ENCODE data around the gene TRIM41. TPM values are rescaled to one million over a fixed set of nuclear protein-coding genes. Genes with fewer than 3 reads are reported as not detected.
"Not testable (repeated sequence)": the region's sequence is repeated elsewhere in the genome, so short reads cannot be mapped to it uniquely, and the experiment has no call there.

The TRIM41 gene
- total RNA-seq, 1 experiment from 2014 or later, result 28.7 TPM

DNA sequence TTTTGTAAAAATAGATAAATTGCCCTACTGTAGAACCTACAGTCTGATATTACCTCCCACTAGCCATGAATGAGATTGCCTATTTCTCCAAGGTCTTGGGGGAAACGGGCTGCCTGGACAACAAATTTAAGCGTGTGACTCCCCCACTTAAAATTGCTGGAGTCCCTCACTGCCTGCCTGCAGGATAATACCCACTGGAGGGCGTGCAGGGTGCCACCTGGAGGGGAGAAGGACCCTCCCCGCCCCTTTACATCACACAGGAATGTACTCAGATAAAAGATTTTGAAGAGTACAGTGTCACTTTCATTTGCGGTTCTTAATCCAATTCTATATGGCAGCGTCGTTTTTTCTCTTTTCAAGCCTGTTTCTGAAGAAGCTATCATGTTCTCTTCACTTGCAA, 11.9 kb upstream of the TRIM41 start:
- no peak overlapping the region for H3K27ac Mint-ChIP-seq (ENCODE audit: unreplicated experiment)
- Histone ChIP-seq H3K9me3 (no peaks in the 10 kb centered on the region), H3K4me1 (0 out of 2 replicates have a peak, but pooled peaks cover 3% of the 10 kb centered on the region), H3K36me3 (ENCODE audit: control insufficient read depth, insufficient read depth, low read length) (no peaks in the 10 kb centered on the region), H3K4me3 (ENCODE audit: low read depth, low read length) (no peak overlapping the region), H3K27me3 (replicated peaks; ENCODE audit: control insufficient read depth, insufficient read depth, low read length) (no peaks in the 10 kb centered on the region)
- TF ChIP-seq, protein P1, sequence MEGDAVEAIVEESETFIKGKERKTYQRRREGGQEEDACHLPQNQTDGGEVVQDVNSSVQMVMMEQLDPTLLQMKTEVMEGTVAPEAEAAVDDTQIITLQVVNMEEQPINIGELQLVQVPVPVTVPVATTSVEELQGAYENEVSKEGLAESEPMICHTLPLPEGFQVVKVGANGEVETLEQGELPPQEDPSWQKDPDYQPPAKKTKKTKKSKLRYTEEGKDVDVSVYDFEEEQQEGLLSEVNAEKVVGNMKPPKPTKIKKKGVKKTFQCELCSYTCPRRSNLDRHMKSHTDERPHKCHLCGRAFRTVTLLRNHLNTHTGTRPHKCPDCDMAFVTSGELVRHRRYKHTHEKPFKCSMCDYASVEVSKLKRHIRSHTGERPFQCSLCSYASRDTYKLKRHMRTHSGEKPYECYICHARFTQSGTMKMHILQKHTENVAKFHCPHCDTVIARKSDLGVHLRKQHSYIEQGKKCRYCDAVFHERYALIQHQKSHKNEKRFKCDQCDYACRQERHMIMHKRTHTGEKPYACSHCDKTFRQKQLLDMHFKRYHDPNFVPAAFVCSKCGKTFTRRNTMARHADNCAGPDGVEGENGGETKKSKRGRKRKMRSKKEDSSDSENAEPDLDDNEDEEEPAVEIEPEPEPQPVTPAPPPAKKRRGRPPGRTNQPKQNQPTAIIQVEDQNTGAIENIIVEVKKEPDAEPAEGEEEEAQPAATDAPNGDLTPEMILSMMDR (IDR thresholded peaks at IDR 0.05; ENCODE audit: insufficient read depth in 1 of 2, low read depth in 1 of 2, low read length in 1 of 2, severe bottlenecking in 1 of 2, unreplicated experiment in 1 of 2), result peak in 1 of 2 experiments; percentile 34
- intact Hi-C loops (cut with micrococcal nuclease; ENCODE audit: unreplicated experiment), result no loop called here
- H3K36me3 Mint-ChIP-seq (ENCODE audit: insufficient read depth, unreplicated experiment), result peaks cover 26% of the 10 kb centered on the region
- peaks cover 15% of the 10 kb centered on the region for H3K27me3 Mint-ChIP-seq (ENCODE audit: insufficient read depth, unreplicated experiment)
- CTCF ChIA-PET, result interaction anchor here (0.7 kb wide), 1 partner anchor 12 kb away, joined by 3 read pairs; the partner anchor contains the start of gene TRIM41
- POLR2A ChIA-PET, result interaction anchor here (0.6 kb wide), 1 partner anchor 28 kb away, joined by 5 read pairs; no protein-coding TSS in a partner anchor
- no peak overlapping the region for H3K4me3 Mint-ChIP-seq (ENCODE audit: unreplicated experiment)
- peaks cover 21% of the 10 kb centered on the region for H3K4me1 Mint-ChIP-seq (ENCODE audit: low read depth, unreplicated experiment)
- H3K9me3 Mint-ChIP-seq (ENCODE audit: unreplicated experiment), result no peaks in the 10 kb centered on the region
- no TSS peak for BruUV-seq (replicated peaks)
- DNase-seq, result peak in 1 of 2 experiments; percentile 49

DNA sequence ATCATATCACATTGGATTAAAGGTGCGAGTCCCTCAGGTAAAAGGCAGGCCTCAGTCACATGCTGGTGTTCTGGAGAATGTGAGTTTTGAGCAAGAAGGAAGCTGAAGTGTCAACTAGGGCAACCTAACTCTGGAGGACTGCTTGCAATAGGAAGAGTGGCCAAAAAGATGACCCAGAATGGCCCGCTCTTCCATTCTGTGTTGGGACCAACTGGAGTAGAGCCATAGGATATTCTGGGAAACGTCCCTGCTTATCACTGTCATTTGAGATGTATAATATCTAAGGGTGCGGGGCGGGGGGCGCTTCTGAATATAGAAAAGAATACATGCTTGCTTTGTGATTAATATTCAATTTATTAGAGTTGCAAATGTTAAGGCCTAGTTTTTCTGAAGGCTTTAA, 11.0 kb upstream of the TRIM41 start:
- H3K9me3 Mint-ChIP-seq (ENCODE audit: unreplicated experiment), result no peaks in the 10 kb centered on the region
- DNase-seq, result no peak
- BruUV-seq (replicated peaks), result no TSS peak
- CTCF ChIA-PET, result no interaction called here
- Histone ChIP-seq H3K36me3 (ENCODE audit: control insufficient read depth, insufficient read depth, low read length) (no peaks in the 10 kb centered on the region), H3K4me3 (ENCODE audit: low read depth, low read length) (no peak overlapping the region), H3K9me3 (no peaks in the 10 kb centered on the region), H3K4me1 (0 out of 2 replicates have a peak, but pooled peaks cover 4% of the 10 kb centered on the region), H3K27me3 (replicated peaks; ENCODE audit: control insufficient read depth, insufficient read depth, low read length) (no peaks in the 10 kb centered on the region)
- intact Hi-C loops (cut with micrococcal nuclease; ENCODE audit: unreplicated experiment), result no loop called here
- POLR2A ChIA-PET, result interaction anchor here (0.6 kb wide), 1 partner anchor 27 kb away, joined by 5 read pairs; no protein-coding TSS in a partner anchor
- no peak overlapping the region for H3K4me3 Mint-ChIP-seq (ENCODE audit: unreplicated experiment)
- H3K36me3 Mint-ChIP-seq (ENCODE audit: insufficient read depth, unreplicated experiment), result peaks cover 22% of the 10 kb centered on the region
- TF ChIP-seq, protein P1 (IDR thresholded peaks at IDR 0.05; ENCODE audit: insufficient read depth in 1 of 2, low read depth in 1 of 2, low read length in 1 of 2, severe bottlenecking in 1 of 2, unreplicated experiment in 1 of 2), result no peak
- H3K27ac Mint-ChIP-seq (ENCODE audit: unreplicated experiment), result no peak overlapping the region
- peaks cover 10% of the 10 kb centered on the region for H3K27me3 Mint-ChIP-seq (ENCODE audit: insufficient read depth, unreplicated experiment)
- H3K4me1 Mint-ChIP-seq (ENCODE audit: low read depth, unreplicated experiment), result peaks cover 13% of the 10 kb centered on the region

DNA sequence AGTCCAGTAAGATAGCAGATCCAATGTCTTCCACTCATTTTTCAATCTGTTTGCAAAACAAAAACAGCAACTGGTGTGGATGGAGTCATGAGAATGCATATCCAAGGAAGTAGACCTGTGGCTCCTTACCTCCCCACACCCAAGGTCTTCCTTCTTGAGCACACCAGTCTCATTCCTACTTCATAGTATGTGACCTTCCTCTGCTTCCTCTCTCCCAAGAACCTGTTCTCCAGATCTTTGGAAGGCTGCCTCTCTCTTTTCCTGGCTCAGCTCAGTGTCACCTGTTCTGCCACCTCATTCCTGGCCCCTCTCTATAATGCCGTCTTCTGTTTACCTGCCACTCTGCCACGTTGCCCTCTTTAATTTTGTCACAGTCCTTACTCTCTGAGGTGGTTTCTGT, 10.1 kb upstream of the TRIM41 start:
- H3K27ac Mint-ChIP-seq (ENCODE audit: unreplicated experiment), result no peak overlapping the region
- POLR2A ChIA-PET, result no interaction called here
- BruUV-seq (replicated peaks), result no TSS peak
- peaks cover 10% of the 10 kb centered on the region for H3K4me1 Mint-ChIP-seq (ENCODE audit: low read depth, unreplicated experiment)
- 0 out of 2 replicates have a peak, but pooled peaks cover 4% of the 10 kb centered on the region for H3K4me1 ChIP-seq
- no peaks in the 10 kb centered on the region for H3K36me3 ChIP-seq (ENCODE audit: control insufficient read depth, insufficient read depth, low read length)
- no peaks in the 10 kb centered on the region for H3K27me3 ChIP-seq (replicated peaks; ENCODE audit: control insufficient read depth, insufficient read depth, low read length)
- no peak overlapping the region for H3K4me3 Mint-ChIP-seq (ENCODE audit: unreplicated experiment)
- peaks cover 5% of the 10 kb centered on the region for H3K27me3 Mint-ChIP-seq (ENCODE audit: insufficient read depth, unreplicated experiment)
- CTCF ChIA-PET, result no interaction called here
- DNase-seq, result no peak
- intact Hi-C loops (cut with micrococcal nuclease; ENCODE audit: unreplicated experiment), result no loop called here
- H3K9me3 ChIP-seq, result no peaks in the 10 kb centered on the region
- H3K4me3 ChIP-seq (ENCODE audit: low read depth, low read length), result no peak overlapping the region
- TF ChIP-seq, protein P1 (IDR thresholded peaks at IDR 0.05; ENCODE audit: insufficient read depth in 1 of 2, low read depth in 1 of 2, low read length in 1 of 2, severe bottlenecking in 1 of 2, unreplicated experiment in 1 of 2), result no peak
- H3K36me3 Mint-ChIP-seq (ENCODE audit: insufficient read depth, unreplicated experiment), result peaks cover 21% of the 10 kb centered on the region
- H3K9me3 Mint-ChIP-seq (ENCODE audit: unreplicated experiment), result no peaks in the 10 kb centered on the region

DNA sequence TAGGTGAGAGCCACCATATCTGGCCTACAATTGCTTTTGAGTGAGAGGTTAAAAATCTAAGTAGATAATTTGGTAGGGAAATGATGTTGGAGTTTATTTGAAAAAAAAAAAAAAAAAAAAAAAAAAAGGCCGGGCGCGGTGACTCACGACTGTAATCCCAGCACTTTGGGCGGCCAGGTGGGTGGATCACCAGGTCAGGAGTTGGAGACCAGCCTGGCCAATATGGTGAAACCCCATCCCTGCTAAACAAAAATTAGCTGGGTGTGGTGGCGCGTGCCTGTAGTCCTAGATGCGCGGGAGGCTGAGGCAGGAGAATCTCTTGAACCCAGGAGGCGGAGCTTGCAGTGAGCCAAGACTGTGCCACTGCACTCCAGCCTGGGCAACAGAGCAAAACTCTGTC, 8.8 kb upstream of the TRIM41 start:
- H3K36me3 Mint-ChIP-seq (ENCODE audit: insufficient read depth, unreplicated experiment), result peaks cover 24% of the 10 kb centered on the region
- H3K9me3 Mint-ChIP-seq (ENCODE audit: unreplicated experiment); H3K4me3 ChIP-seq (ENCODE audit: low read depth, low read length); BruUV-seq (replicated peaks); H3K4me3 Mint-ChIP-seq (ENCODE audit: unreplicated experiment); H3K9me3 ChIP-seq; CTCF ChIA-PET; H3K36me3 ChIP-seq (ENCODE audit: control insufficient read depth, insufficient read depth, low read length); POLR2A ChIA-PET; H3K27ac Mint-ChIP-seq (ENCODE audit: unreplicated experiment); DNase-seq; H3K4me1 ChIP-seq; H3K27me3 Mint-ChIP-seq (ENCODE audit: insufficient read depth, unreplicated experiment); intact Hi-C loops (cut with micrococcal nuclease; ENCODE audit: unreplicated experiment); H3K27me3 ChIP-seq (replicated peaks; ENCODE audit: control insufficient read depth, insufficient read depth, low read length): not testable (repeated sequence)
- H3K4me1 Mint-ChIP-seq (ENCODE audit: low read depth, unreplicated experiment), result peaks cover 17% of the 10 kb centered on the region
